Fibroblast of the aortic adventitia (primary cell): Measurements from ENCODE around the gene NADSYN1. TPM values are rescaled to one million over a fixed set of nuclear protein-coding genes. Genes with fewer than 3 reads are reported as not detected.

Experiments
- DNase-seq: peaks from one replicate; pipeline ENCODE4 v3.0.0-alpha.2; 2010; ENCODE audit warnings: low read depth
- H3K4me3 ChIP-seq: 2 replicates; pipeline ENCODE4 v1.5.1; 2011; ENCODE audit warnings: low read depth, mild to moderate bottlenecking, control low read depth, low read length, moderate library complexity
- CTCF ChIP-seq: IDR thresholded peaks from 2 replicates; pipeline ENCODE4 v1.5.1; 2011; ENCODE audit warnings: mild to moderate bottlenecking, low read length, control low read depth, inconsistent platforms; ENCODE audit not compliant: insufficient read depth
- total RNA-seq: library from RNA; depleted of rRNA; stranded (reverse); fragments of >200 nt; gene quantifications from 2 replicates; pipeline ENCODE4 v1.2.3, GENCODE V29; 2012; ENCODE audit warnings: low replicate concordance

NADSYN1 gene
- total RNA-seq, 1 donor = 50.9 TPM

- no peak for TF ChIP-seq CTCF
- no peak for DNase-seq
- H3K4me3 ChIP-seq = no peak overlapping the region
Measured at GRCh38 chr11:71495286-71496230, 42.6 kb downstream of the NADSYN1 start.

DNA sequence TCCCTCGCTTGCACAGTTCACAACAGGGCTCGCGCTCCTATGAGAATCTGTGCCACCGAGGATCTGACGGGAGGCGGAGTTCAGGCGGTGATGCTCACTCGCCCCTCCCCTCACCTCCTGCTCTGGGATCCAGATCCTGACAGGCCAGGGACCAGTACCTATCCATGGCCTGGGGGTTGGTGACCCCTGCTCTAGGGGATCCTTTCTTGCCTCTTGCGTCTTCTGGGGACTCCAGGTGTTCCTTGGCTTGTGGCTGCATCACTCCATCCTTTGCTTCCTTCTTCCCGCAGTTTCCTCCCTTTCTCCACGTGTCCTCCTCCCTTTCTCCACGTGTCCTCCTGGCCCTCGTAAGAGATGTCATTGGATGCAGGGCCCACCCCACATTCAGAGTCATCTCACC is 43.4 kb downstream of the NADSYN1 start:
- no peak overlapping the region for H3K4me3 ChIP-seq
- no peak for DNase-seq
- TF ChIP-seq CTCF = no peak

- TF ChIP-seq CTCF = no peak
Measured at GRCh38 chr11:71498091-71498490, 45.1 kb downstream of the NADSYN1 start.

DNA sequence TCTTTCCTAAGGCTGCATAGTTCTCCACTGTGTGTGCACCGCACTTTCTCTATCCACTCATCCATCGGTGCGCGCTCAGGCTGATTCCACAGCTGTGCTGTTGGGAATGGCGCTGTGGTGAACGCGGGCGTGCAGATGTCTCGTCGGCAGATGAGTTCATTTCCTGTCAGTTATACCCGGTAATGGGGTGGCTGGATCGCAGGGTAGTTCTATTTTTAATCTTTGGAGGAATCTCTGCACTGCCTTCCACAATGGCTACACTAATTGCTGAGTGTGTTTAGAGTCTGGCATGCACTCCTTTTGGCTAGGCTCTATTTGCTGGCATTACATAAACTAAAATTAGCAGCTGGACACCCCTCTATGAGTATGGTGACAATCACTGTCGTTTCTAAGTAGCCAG is 46.1 kb downstream of the NADSYN1 start:
- H3K4me3 ChIP-seq = no peak overlapping the region
- no peak for DNase-seq
- TF ChIP-seq CTCF = no peak

More at GRCh38 chr11:71498091-71498490, 45.1 kb downstream of the NADSYN1 start:
- DNase-seq = no peak
- H3K4me3 ChIP-seq = no peak overlapping the region

GRCh38 chr11:71499546-71499945 is 46.5 kb downstream of the NADSYN1 start:
- TF ChIP-seq CTCF = no peak
- no peak for DNase-seq

DNA sequence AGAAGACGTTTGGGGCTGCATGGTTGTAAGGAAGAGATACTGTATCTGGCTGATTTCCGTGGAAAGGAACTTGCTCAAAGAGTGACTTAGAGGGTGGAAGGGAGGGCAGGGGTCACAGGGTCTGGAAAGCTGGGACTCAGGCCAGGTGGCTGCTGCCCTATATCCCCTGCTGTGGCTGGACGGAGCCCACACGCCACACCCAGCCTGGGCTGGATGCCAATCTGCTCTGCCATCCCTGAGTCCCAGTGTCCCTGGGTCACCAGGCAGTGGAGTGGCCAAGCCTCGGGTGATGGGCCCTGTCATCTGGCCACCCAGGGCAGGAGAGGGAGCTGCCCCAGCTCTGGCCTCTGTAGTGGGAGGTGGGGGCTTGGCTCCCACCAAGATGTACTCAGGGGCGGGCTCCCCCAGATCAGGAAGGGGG is 47.6 kb downstream of the NADSYN1 start:
- H3K4me3 ChIP-seq = no peak overlapping the region
- no peak for TF ChIP-seq CTCF
- no peak for DNase-seq

More at GRCh38 chr11:71499546-71499945, 46.5 kb downstream of the NADSYN1 start:
- no peak overlapping the region for H3K4me3 ChIP-seq
